SKM-1 (cell line): ENCODE results near the gene PEX16.

ENCODE experiments used
- DNase-seq: peaks from one replicate; lab custom pipeline; 2025; ENCODE audit not compliant: unreplicated experiment; lab: John Stamatoyannopoulos, UW

Gene PEX16

DNA sequence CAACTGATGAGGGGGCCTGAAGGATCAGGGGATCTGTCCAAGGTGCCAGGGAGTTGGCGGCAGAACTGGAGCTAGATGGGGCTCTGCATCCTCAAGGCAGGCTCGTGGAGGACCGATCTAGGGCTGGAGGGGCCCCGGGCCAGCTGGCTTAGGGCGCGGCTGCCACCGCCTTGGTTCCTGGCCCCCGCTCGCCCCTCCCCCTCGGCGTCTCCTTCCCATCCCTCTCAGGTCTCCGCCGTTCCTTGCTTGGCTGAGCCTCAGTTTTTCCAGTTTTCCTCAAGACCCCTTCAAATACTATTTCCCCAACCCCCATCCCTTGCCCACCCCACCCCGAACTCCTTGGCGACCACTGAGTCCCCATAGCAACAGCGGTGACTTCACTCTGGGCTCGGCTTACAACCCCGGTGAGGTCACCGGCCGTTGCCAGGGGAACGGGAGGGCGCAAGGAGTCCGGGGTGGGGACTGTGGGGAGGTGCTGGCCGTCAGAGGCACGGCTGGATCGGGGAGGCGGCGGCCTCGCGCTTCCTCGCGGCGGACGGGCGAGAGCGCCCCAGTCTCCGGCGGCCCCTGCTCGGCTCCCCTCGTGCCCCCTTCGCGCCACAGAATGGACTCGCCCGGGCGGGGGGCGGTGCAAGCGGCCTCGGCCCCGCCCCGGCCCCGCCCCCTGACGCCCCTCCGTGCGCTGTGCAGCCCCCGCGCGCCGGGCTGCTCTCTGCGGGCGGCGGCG, 18.1 kb downstream of the PEX16 start:
- DNase-seq: no peak

- DNase-seq: no peak
Observed at GRCh38 chr11:45899086-45899447, 18.6 kb downstream of the PEX16 start.

GRCh38 chr11:45897556-45897955, 20.1 kb downstream of the PEX16 start:
- DNase-seq: no peak

- DNase-seq: no peak
Observed at GRCh38 chr11:45896422-45896984, 21.2 kb downstream of the PEX16 start.

- DNase-seq: no peak
Observed at GRCh38 chr11:45895553-45896259, 22.0 kb downstream of the PEX16 start.

- no peak for DNase-seq
Observed at GRCh38 chr11:45894555-45895247, 23.0 kb downstream of the PEX16 start.

GRCh38 chr11:45892856-45893255, 24.8 kb downstream of the PEX16 start:
- no peak for DNase-seq

- no peak for DNase-seq
Observed at GRCh38 chr11:45890886-45891550, 26.7 kb downstream of the PEX16 start.

GRCh38 chr11:45889966-45890365, 27.7 kb downstream of the PEX16 start:
- DNase-seq: no peak

DNA sequence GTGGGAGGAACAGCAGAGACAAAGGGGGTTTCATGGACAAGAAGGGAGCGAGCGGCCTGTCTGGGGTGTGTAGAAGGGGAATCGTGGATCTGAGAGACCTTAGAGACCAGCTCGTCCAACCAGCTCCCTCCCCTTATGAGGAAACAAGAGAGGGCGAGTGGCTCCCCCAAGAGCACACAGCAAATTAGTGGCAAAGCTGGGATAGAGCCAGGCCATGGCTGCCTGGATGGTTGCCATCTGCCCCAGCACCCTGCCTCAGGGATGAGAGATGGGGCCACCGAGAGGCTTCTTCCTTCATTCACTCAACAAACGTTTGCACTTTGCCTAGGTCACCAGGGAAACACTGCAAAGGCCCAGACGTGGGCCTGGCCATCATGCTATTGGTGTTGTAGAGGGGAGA, 28.1 kb downstream of the PEX16 start:
- DNase-seq: no peak

GRCh38 chr11:45887587-45887986, 30.1 kb downstream of the PEX16 start:
- no peak for DNase-seq

GRCh38 chr11:45886816-45887520, 30.7 kb downstream of the PEX16 start:
- no peak for DNase-seq

DNA sequence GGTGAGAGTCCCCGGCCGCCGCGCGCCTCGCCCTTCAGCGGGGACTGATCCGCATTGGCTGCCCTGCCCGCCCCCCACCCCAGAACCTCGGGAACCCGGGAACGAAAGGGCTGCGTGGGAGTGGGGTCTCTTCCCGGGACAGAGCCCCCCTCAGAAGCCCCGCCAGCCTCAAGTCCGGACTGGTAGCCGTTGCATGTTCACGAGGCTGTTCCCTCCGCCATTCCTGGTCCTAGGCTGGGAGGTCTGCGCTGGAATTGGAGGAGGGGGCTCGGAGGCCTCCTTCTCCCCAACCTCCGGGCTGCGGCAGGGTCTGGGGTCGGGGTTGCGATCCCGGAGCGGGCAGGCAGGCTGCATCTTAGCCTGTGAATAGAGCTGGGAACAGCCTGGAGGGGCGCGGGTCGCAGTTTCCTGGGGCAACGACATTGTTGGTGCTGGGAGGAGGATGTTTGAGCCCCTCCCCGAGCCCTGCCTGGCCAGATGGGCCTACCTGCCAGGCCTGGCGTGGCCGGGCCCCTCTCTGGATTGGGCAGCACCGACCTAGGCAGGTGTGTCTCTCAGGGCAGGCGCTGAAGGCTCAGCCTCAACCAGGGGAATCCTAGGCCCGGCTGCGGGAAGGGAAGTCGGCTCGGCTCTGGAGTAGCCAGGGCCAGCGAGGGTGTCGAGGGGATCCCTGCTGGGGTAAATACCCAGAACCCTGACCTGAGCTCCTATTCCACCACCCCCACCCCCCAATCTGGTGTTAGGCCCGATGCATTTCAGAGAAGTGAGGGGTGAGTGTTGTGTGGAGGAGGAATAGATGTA, 31.6 kb downstream of the PEX16 start:
- no peak for DNase-seq

- DNase-seq: no peak
Observed at GRCh38 chr11:45885274-45885920, 32.3 kb downstream of the PEX16 start, which contains the start of gene MAPK8IP1. Gene MAPK8IP1, plus strand, starts transcription at chr11:45885651. Its CDS starts 170 bp downstream, at chr11:45885821.

DNA sequence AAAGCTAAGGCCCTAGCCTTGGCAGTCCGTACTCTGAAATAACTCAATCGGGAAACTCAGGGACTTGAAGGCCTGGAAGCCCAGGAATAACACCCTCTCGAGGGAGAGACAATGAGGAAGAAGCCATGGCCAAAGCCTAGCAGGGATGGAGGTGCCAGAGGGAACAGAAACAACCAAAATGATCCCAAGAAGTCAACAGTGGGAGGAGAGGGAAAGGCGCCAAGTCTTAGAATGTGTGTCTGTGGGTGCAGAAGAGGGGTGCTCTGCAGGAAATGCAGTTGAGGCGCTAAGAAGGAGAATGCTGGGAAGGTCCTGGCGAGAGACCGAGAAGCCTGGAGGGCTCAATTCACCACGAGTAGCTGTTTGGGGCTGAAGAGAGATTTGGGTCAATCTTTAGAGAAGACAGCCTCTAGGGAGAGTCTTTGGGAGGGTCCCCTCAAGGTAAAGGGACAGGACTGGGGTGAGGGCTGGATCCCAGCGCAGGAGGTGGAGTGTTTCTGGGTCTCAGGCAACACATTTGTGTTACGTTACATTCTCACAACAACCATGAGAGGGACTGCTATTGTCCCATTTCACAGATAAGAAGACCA, 33.0 kb downstream of the PEX16 start:
- DNase-seq: no peak

GRCh38 chr11:45881708-45882368, 35.8 kb downstream of the PEX16 start:
- no peak for DNase-seq

DNA sequence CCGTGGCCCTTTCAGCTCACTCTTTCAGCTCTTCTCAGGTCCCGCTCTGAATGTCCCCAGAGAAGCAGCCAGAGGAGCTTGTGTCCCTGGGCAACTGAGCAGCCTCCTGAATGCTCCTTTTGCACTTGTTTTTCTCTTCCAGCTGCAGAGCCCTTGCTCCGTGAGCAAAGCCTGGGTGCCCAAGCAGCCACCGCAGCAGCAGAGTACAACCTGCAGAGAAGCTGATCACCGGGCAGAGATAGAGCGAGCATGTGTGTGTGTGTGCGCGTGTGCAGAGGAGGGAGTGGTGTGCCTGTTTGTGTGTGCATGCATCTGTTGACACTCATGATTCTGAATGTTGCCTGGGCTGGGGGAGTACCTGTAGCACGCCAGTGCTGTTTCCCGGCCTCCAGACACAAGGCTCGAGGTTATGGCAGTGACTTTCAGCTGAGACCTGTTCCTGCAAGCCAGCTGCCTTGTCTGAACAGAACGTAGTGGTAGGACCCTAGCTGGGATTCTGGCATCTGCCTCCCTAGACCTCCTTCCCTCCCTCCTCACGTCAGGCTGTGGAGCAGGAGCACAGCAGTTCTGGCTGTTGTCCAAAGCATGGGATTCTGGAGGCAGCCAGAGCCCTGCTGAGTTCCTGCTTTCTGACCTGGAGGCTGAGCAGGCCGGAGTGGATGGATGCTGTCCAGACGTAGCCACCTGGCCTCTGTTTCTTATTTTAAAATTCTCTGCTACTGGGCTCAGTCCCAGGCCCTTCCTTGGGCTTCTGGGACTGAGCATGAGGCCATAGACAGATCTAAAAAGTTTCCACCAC, 36.7 kb downstream of the PEX16 start:
- DNase-seq: no peak
